HEK293 (cell line): ENCODE data around the gene APRT.
A peak's percentile ranks its signal among the peaks of the same experiment; 100 is the strongest.

Source experiments
- CTCF ChIA-PET: fragments of 350-600 bp; formaldehyde crosslinking; extraction: SDS; loops from one replicate; lab custom pipeline; 2021; ENCODE audit warnings: antibody characterized with exemption; lab: Yijun Ruan, JAX
- POLR2A ChIA-PET: fragments of 300-600 bp; formaldehyde crosslinking; extraction: SDS; loops from one replicate; lab custom pipeline; 2020; ENCODE audit warnings: antibody characterized with exemption, inconsistent platforms; lab: Yijun Ruan, JAX
- H3K27ac ChIP-seq: fragments of 200-500 bp; sonication (Bioruptor generic); 2 replicates; pipeline ENCODE4 v1.5.1; 2014; ENCODE audit warnings: low read depth, low read length, control low read depth, inconsistent platforms; ENCODE audit errors: extremely low read depth
- H3K36me3 ChIP-seq, 2 experiments: fragments of 200-500 bp in 1 of 2; sonication (Bioruptor generic) in 1 of 2; 1 replicate in 1 of 2; 2 replicates in 1 of 2; pipeline ENCODE4 v1.5.1; 2014 to 2017; ENCODE audit warnings: inconsistent platforms in 2 of 2, low read length in 2 of 2; ENCODE audit not compliant: control insufficient read depth in 2 of 2, insufficient read depth in 1 of 2
- H3K4me1 ChIP-seq: fragments of 200-500 bp; sonication (Bioruptor generic); 2 replicates; pipeline ENCODE4 v1.5.1; 2014; ENCODE audit warnings: mild to moderate bottlenecking, low read length, inconsistent platforms; ENCODE audit not compliant: control insufficient read depth, insufficient read depth
- H3K4me3 ChIP-seq: 2 replicates; pipeline ENCODE4 v1.5.1; 2011; ENCODE audit warnings: low read depth, mild to moderate bottlenecking, control low read depth, low read length, moderate library complexity
- H3K9me3 ChIP-seq: fragments of 200-500 bp; sonication (Bioruptor generic); 2 replicates; pipeline ENCODE4 v1.5.1; 2014; ENCODE audit warnings: low read depth, low read length, inconsistent platforms; ENCODE audit not compliant: control insufficient read depth, insufficient read depth
- OSR2 ChIP-seq: fragments of 450-650 bp; formaldehyde crosslinking; IDR thresholded peaks from 2 replicates; pipeline ENCODE4 v1.5.1; 2016; ENCODE audit warnings: missing biosample characterization, missing genetic modification characterization
- PRDM10 ChIP-seq: fragments of 450-650 bp; formaldehyde crosslinking; IDR thresholded peaks from 2 replicates; pipeline ENCODE4 v1.5.1; 2016; ENCODE audit warnings: missing biosample characterization, missing genetic modification characterization
- RBAK ChIP-seq: fragments of 450-650 bp; formaldehyde crosslinking; IDR thresholded peaks from 2 replicates; pipeline ENCODE4 v1.5.1; 2016; ENCODE audit warnings: missing biosample characterization, missing genetic modification characterization
- WT1 ChIP-seq: fragments of 450-650 bp; formaldehyde crosslinking; IDR thresholded peaks from 2 replicates; pipeline ENCODE4 v1.5.1; 2016; ENCODE audit warnings: missing biosample characterization, missing genetic modification characterization
- ZBTB11 ChIP-seq: fragments of 450-650 bp; formaldehyde crosslinking; conservative IDR thresholded peaks from 2 replicates; pipeline ENCODE4 v1.5.1; 2016; ENCODE audit warnings: low read depth, missing biosample characterization, missing genetic modification characterization
- ZBTB17 ChIP-seq: fragments of 450-650 bp; formaldehyde crosslinking; IDR thresholded peaks from 2 replicates; pipeline ENCODE4 v1.5.1; 2016; ENCODE audit warnings: missing biosample characterization, missing genetic modification characterization
- ZBTB48 ChIP-seq: fragments of 450-650 bp; formaldehyde crosslinking; IDR thresholded peaks from 2 replicates; pipeline ENCODE4 v1.5.1; 2016; ENCODE audit warnings: missing biosample characterization, missing genetic modification characterization
- ZIC2 ChIP-seq: fragments of 450-650 bp; formaldehyde crosslinking; IDR thresholded peaks from 2 replicates; pipeline ENCODE4 v1.5.1; 2016; ENCODE audit warnings: missing biosample characterization, missing genetic modification characterization
- ZNF140 ChIP-seq: fragments of 450-650 bp; formaldehyde crosslinking; IDR thresholded peaks from 2 replicates; pipeline ENCODE4 v1.5.1; 2016; ENCODE audit warnings: missing biosample characterization, missing genetic modification characterization
- ZNF174 ChIP-seq: fragments of 450-650 bp; formaldehyde crosslinking; IDR thresholded peaks from 2 replicates; pipeline ENCODE4 v1.5.0; 2017; ENCODE audit warnings: missing biosample characterization, mild to moderate bottlenecking, missing genetic modification characterization
- ZNF350 ChIP-seq: fragments of 450-650 bp; formaldehyde crosslinking; IDR thresholded peaks from 2 replicates; pipeline ENCODE4 v1.5.0; 2017; ENCODE audit warnings: missing biosample characterization, mild to moderate bottlenecking, missing genetic modification characterization
- ZNF530 ChIP-seq: fragments of 450-650 bp; formaldehyde crosslinking; IDR thresholded peaks from 2 replicates; pipeline ENCODE4 v1.5.1; 2016; ENCODE audit warnings: low read depth, missing biosample characterization, missing genetic modification characterization
- ZNF837 ChIP-seq: fragments of 450-650 bp; formaldehyde crosslinking; IDR thresholded peaks from 2 replicates; pipeline ENCODE4 v1.5.1; 2016; ENCODE audit warnings: missing biosample characterization, missing genetic modification characterization

The APRT gene

DNA sequence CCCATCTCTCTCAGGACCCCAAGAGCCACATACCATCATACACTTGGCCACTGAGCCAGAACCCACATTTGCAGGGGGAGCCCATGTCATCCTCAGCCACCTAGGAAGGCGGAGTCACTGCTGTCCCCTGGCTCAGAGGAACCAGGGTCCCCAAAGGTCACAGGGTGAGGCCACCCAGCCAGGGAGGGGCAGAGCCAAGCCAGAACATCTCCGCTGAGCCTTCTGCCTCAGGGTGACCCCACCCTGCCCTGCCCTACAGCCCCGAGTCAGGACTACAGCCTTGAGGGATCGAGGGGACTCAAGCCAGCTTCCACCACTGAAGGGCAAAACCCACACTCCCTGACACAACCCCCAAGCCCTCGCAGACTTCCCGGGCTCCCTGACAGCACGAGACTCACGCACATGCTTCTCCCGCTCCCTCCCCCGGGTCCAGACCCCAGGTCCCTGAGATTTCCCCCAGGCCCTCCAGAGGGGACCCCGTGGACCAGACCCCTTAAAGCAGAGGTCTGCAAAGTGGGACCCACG is 44.1 kb downstream of the APRT start:
- no peak overlapping the region for H3K4me3 ChIP-seq
- no peaks in the 10 kb centered on the region for H3K36me3 ChIP-seq
- TF ChIP-seq ZBTB48, result peak; percentile 34; the same call in 1 of the 2 replicates
- no peak for TF ChIP-seq ZNF174 (tag by site-specific recombination)
- no peak for TF ChIP-seq ZNF530
- no peak for TF ChIP-seq ZBTB11
- no peak for TF ChIP-seq ZNF140 (tag by site-specific recombination)
- TF ChIP-seq PRDM10 (tag by site-specific recombination), result no peak
- H3K27ac ChIP-seq, result no peak overlapping the region; the same call in 1 of the 2 replicates
- POLR2A ChIA-PET, result interaction anchor here (6.8 kb wide), 1 partner anchor 15 kb away, joined by 97 read pairs; the partner anchor contains the start of gene PIEZO1
- no peaks in the 10 kb centered on the region for H3K9me3 ChIP-seq
- peaks cover 30% of the 10 kb centered on the region for H3K4me1 ChIP-seq
- CTCF ChIA-PET, result interaction anchor here (0.7 to 9.2 kb wide), 2 partner anchors 15 to 31 kb away, joined by 3 to 58 read pairs; no protein-coding TSS in a partner anchor

- H3K9me3 ChIP-seq, result no peaks in the 10 kb centered on the region
- no peak overlapping the region for H3K27ac ChIP-seq
- H3K4me3 ChIP-seq, result no peak overlapping the region
- ChIA-PET CTCF (interaction anchor here (0.7 to 9.2 kb wide), 2 partner anchors 16 to 30 kb away, joined by 3 to 58 read pairs; no protein-coding TSS in a partner anchor), POLR2A (interaction anchor here (6.8 kb wide), 1 partner anchor 15 kb away, joined by 97 read pairs; the partner anchor contains the start of gene PIEZO1)
- TF ChIP-seq ZNF837 (tag by site-specific recombination) (no peak), ZBTB17 (tag by site-specific recombination) (peak; percentile 47; the same call in 1 of the 2 replicates)
- TF ChIP-seq, all 188 proteins: peak for 1
- Histone ChIP-seq H3K36me3 (no peaks in the 10 kb centered on the region), H3K4me1 (peaks cover 30% of the 10 kb centered on the region)
Measured at GRCh38 chr16:88766975-88767374, 44.8 kb downstream of the APRT start.

DNA sequence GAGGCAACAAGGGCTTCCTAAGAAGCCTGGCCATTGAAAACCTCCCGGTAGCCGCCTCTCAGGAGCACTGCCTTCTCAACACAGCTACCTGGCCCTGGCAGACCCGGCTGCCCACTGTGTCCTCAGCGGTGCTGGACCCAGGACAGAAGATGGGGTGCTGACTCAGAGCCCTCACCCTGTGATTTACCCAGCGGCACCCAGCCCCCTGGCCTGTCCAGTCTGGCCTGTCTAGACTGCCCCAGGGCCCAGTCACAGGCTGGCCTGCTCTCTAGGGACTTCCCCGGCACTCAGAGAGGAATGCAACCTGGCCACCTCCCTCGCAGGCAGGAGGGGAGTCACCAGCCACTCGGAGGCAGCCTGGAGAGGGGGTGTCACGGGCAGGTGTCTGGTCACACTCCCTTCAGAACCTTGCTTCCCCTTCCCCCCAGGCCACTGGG is 46.8 kb downstream of the APRT start:
- Histone ChIP-seq H3K4me1 (peaks cover 22% of the 10 kb centered on the region), H3K9me3 (no peaks in the 10 kb centered on the region), H3K4me3 (no peak overlapping the region)
- no peak for TF ChIP-seq RBAK (tag by site-specific recombination)
- TF ChIP-seq ZNF350 (tag by site-specific recombination), result no peak
- TF ChIP-seq WT1 (tag by site-specific recombination), result peak; percentile 44; the same call in 1 of the 2 replicates
- TF ChIP-seq ZIC2 (tag by site-specific recombination), result 0 out of 2 replicates have a peak, but pooled peaks have one; percentile 20
- TF ChIP-seq OSR2 (tag by site-specific recombination), result peak; percentile 51; the same call in 1 of the 2 replicates
- TF ChIP-seq, all 188 proteins: peak for 3
- ChIA-PET CTCF (interaction anchor here (3.2 kb wide), 1 partner anchor 28 kb away, joined by 25 read pairs; no protein-coding TSS in a partner anchor), POLR2A (no interaction called here)
- H3K27ac ChIP-seq, result no peak overlapping the region
- no peaks in the 10 kb centered on the region for H3K36me3 ChIP-seq
